ENCODE data around the gene IL11. TPM values are rescaled to one million over a fixed set of nuclear protein-coding genes. Genes with fewer than 3 reads are reported as not detected.

Gene IL11
- total and polyA plus RNA-seq, 5 experiments from 2014 or later = 0.21 TPM; not detected in 4

- H3K4me3 Mint-ChIP-seq = no peak overlapping the region
- ATAC-seq (no peak), DNase-seq (no peak)
- H3K27ac Mint-ChIP-seq = peak overlapping the region in 1 of 10 donors; percentile 37
- H3K27me3 Mint-ChIP-seq = no peaks in the 10 kb centered on the region
- peaks cover 0 to 3% (median 0%) of the 10 kb centered on the region in 3 donors for H3K36me3 Mint-ChIP-seq
- POLR2A ChIA-PET = interaction anchor here (0.8 kb wide), 1 partner anchor 91 kb away, joined by 3 read pairs; no protein-coding TSS in a partner anchor
- peaks cover 0 to 3% (median 0%) of the 10 kb centered on the region in 4 donors for H3K4me1 Mint-ChIP-seq
- peaks cover 0 to 3% (median 0%) of the 10 kb centered on the region in 9 donors for H3K9me3 Mint-ChIP-seq
Measured at GRCh38 chr19:55314396-55314795, 55.9 kb downstream of the IL11 start.

Other genes starting within 250 kb of the IL11 start
- gene TNNT1, start 221.3 kb downstream of the IL11 start, total RNA-seq = not detected
- gene TNNT1, start 221.3 kb downstream of the IL11 start, polyA plus RNA-seq = not detected
- not detected for gene TNNI3, start 212.7 kb downstream of the IL11 start, total RNA-seq
- not detected for gene TNNI3, start 212.7 kb downstream of the IL11 start, polyA plus RNA-seq
- not detected for gene DNAAF3, start 203.8 kb downstream of the IL11 start, total RNA-seq
- gene DNAAF3, start 203.8 kb downstream of the IL11 start, polyA plus RNA-seq = not detected
- gene SYT5, start 190.2 kb downstream of the IL11 start, total RNA-seq = not detected
- gene SYT5, start 190.2 kb downstream of the IL11 start, polyA plus RNA-seq = under 1 TPM; 0.09 to 0.56 (median 0.25) TPM
- not detected for gene PTPRH, start 161.0 kb downstream of the IL11 start, total RNA-seq
- not detected for gene PTPRH, start 161.0 kb downstream of the IL11 start, polyA plus RNA-seq
- 10 to 100 TPM; 17.7 to 20.9 TPM for gene TMEM86B, start 141.7 kb downstream of the IL11 start, total RNA-seq
- gene TMEM86B, start 141.7 kb downstream of the IL11 start, polyA plus RNA-seq = 1 to 10 TPM in 1 of 3 donors, under 1 TPM in 2; 0.17 to 2.3 (median 0.54) TPM
- gene PPP6R1, start 111.4 kb downstream of the IL11 start, total RNA-seq = 100 to 1,000 TPM; 167 to 168 TPM
- 100 to 1,000 TPM in 1 of 3 donors, 10 to 100 TPM in 2; 57.3 to 131 (median 60.9) TPM for gene PPP6R1, start 111.4 kb downstream of the IL11 start, polyA plus RNA-seq
- gene HSPBP1, start 90.4 kb downstream of the IL11 start, total RNA-seq = 10 to 100 TPM; 20.3 to 20.4 TPM
- gene HSPBP1, start 90.4 kb downstream of the IL11 start, polyA plus RNA-seq = 10 to 100 TPM; 38.6 to 44.8 (median 42.5) TPM
- gene BRSK1, start 86.5 kb downstream of the IL11 start, total RNA-seq = 1 to 10 TPM; 1.9 to 2.9 TPM
- under 1 TPM in 1 of 3 donors, not detected in 2; 0.24 TPM for gene BRSK1, start 86.5 kb downstream of the IL11 start, polyA plus RNA-seq
- gene TMEM150B, start 45.1 kb downstream of the IL11 start, total RNA-seq = not detected
- gene TMEM150B, start 45.1 kb downstream of the IL11 start, polyA plus RNA-seq = not detected
- 10 to 100 TPM; 19.2 to 21.8 TPM for gene KMT5C, start 30.6 kb downstream of the IL11 start, total RNA-seq
- 1 to 10 TPM; 1.7 to 2.5 (median 2.1) TPM for gene KMT5C, start 30.6 kb downstream of the IL11 start, polyA plus RNA-seq
- not detected for gene COX6B2, start 15.7 kb downstream of the IL11 start, total RNA-seq
- gene COX6B2, start 15.7 kb downstream of the IL11 start, polyA plus RNA-seq = not detected
- not detected for gene GARIN5B, start 7.2 kb downstream of the IL11 start, total RNA-seq
- not detected for gene GARIN5B, start 7.2 kb downstream of the IL11 start, polyA plus RNA-seq
- gene TMEM190, start 6.4 kb upstream of the IL11 start, total RNA-seq = not detected
- gene TMEM190, start 6.4 kb upstream of the IL11 start, polyA plus RNA-seq = not detected
- 10 to 100 TPM in 1 of 2 experiments, 1 to 10 TPM in 1; 10.0 to 10.2 TPM for gene TMEM238, start 13.8 kb upstream of the IL11 start, total RNA-seq
- 1 to 10 TPM; 1.1 to 1.5 (median 1.3) TPM for gene TMEM238, start 13.8 kb upstream of the IL11 start, polyA plus RNA-seq
- gene RPL28, start 15.5 kb upstream of the IL11 start, total RNA-seq = 1,000 to 10,000 TPM; 2,967 to 2,995 TPM
- gene RPL28, start 15.5 kb upstream of the IL11 start, polyA plus RNA-seq = 1,000 to 10,000 TPM in 1 of 3 donors, 100 to 1,000 TPM in 2; 559 to 1,017 (median 787) TPM
- 10 to 100 TPM; 18.1 to 20.2 TPM for gene UBE2S, start 37.3 kb upstream of the IL11 start, total RNA-seq
- 10 to 100 TPM; 18.6 to 25.8 (median 24.5) TPM for gene UBE2S, start 37.3 kb upstream of the IL11 start, polyA plus RNA-seq
- gene SHISA7, start 72.8 kb upstream of the IL11 start, total RNA-seq = not detected
- gene SHISA7, start 72.8 kb upstream of the IL11 start, polyA plus RNA-seq = not detected
- gene ISOC2, start 91.2 kb upstream of the IL11 start, total RNA-seq = 10 to 100 TPM; 10.5 to 11.0 TPM
- gene ISOC2, start 91.2 kb upstream of the IL11 start, polyA plus RNA-seq = 10 to 100 TPM; 30.5 to 35.6 (median 34.2) TPM
- not detected for gene C19orf85, start 94.3 kb upstream of the IL11 start, total RNA-seq
- not detected for gene C19orf85, start 94.3 kb upstream of the IL11 start, polyA plus RNA-seq
- gene ZNF628, start 106.2 kb upstream of the IL11 start, total RNA-seq = 10 to 100 TPM; 13.2 to 15.6 TPM
- gene ZNF628, start 106.2 kb upstream of the IL11 start, polyA plus RNA-seq = under 1 TPM; 0.26 to 0.42 (median 0.32) TPM
- gene NAT14, start 114.7 kb upstream of the IL11 start, total RNA-seq = 10 to 100 TPM in 1 of 2 experiments, 1 to 10 TPM in 1; 8.0 to 10.4 TPM
- gene NAT14, start 114.7 kb upstream of the IL11 start, polyA plus RNA-seq = 1 to 10 TPM; 4.1 to 8.8 (median 7.7) TPM
- 1 to 10 TPM; 1.3 to 1.4 TPM for gene SSC5D, start 118.0 kb upstream of the IL11 start, total RNA-seq
- gene SSC5D, start 118.0 kb upstream of the IL11 start, polyA plus RNA-seq = under 1 TPM in 2 of 3 donors, not detected in 1; 0.02 to 0.11 TPM
- gene SBK2, start 166.7 kb upstream of the IL11 start, total RNA-seq = not detected
- gene SBK2, start 166.7 kb upstream of the IL11 start, polyA plus RNA-seq = not detected
- gene SBK3, start 175.1 kb upstream of the IL11 start, total RNA-seq = not detected
- not detected for gene SBK3, start 175.1 kb upstream of the IL11 start, polyA plus RNA-seq
- gene ZNF579, start 210.4 kb upstream of the IL11 start, total RNA-seq = 10 to 100 TPM in 1 of 2 experiments, 1 to 10 TPM in 1; 9.8 to 10.2 TPM
- under 1 TPM; 0.16 to 0.39 (median 0.20) TPM for gene ZNF579, start 210.4 kb upstream of the IL11 start, polyA plus RNA-seq
- gene FIZ1, start 229.1 kb upstream of the IL11 start, total RNA-seq = 10 to 100 TPM; 19.0 to 22.0 TPM
- 1 to 10 TPM; 2.8 to 5.4 (median 3.4) TPM for gene FIZ1, start 229.1 kb upstream of the IL11 start, polyA plus RNA-seq
- 10 to 100 TPM; 19.1 to 20.7 TPM for gene ZNF524, start 229.8 kb upstream of the IL11 start, total RNA-seq
- gene ZNF524, start 229.8 kb upstream of the IL11 start, polyA plus RNA-seq = 10 to 100 TPM; 21.5 to 31.6 (median 23.6) TPM
- 10 to 100 TPM; 21.6 to 24.4 TPM for gene ZNF865, start 235.2 kb upstream of the IL11 start, total RNA-seq
- gene ZNF865, start 235.2 kb upstream of the IL11 start, polyA plus RNA-seq = under 1 TPM in 2 of 3 donors, not detected in 1; 0.22 to 0.33 TPM

Measured in naive thymus-derived CD8-positive, alpha-beta T cell (primary cell).